T1000 (cell line): ENCODE results near the gene FLNA.
"Not testable (repeated sequence)": the region's sequence is repeated elsewhere in the genome, so short reads cannot be mapped to it uniquely, and the experiment has no call there.

ENCODE experiments used
- DNase-seq: peaks from one replicate; lab custom pipeline; 2025; ENCODE audit warnings: mixed read lengths; lab: John Stamatoyannopoulos, UW

FLNA gene

GRCh38 chrX:154374313-154375155, at the start of gene FLNA:
TSS of gene FLNA (minus strand) at chrX:154374634. CDS start at chrX:154371245, 3,389 bp downstream.
- DNase-seq: no peak

GRCh38 chrX:154420402-154420756, 45.9 kb upstream of the FLNA start:
- no peak for DNase-seq

DNA sequence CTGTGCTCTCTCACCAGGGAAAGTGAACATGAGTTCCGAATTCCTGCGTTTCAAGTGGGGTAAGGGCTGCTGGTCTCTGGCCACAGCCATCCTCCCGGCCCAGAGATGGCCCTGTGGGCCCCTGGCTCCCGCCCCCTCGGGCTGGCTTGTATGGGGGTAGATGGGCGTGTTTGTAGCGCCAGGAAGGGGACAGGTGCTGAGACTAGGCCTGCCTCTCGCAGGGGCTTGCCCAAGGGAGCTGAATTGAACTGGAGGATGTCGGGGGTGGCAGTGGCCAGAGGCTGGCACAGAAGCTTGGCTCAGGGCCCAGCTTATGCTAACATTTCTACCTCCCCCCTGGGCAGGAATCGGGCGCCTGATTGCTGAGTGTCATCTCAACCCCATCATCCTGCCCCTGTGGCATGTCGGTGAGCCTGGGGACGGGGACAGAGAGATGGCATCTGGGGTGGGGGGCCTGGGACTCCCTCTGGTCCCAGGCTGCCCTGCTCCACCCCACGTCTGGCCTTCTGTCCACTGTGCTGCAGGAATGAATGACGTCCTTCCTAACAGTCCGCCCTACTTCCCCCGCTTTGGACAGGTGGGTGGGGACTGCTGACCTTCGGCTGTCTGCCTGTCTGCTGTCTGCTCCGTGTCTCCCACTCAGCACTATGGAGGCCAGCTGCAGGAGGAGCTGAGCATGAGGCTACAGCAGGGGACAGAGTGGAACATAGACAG, 45.4 kb upstream of the FLNA start:
- no peak for DNase-seq

- DNase-seq: no peak
Observed at GRCh38 chrX:154419189-154419588, 44.8 kb upstream of the FLNA start.

DNA sequence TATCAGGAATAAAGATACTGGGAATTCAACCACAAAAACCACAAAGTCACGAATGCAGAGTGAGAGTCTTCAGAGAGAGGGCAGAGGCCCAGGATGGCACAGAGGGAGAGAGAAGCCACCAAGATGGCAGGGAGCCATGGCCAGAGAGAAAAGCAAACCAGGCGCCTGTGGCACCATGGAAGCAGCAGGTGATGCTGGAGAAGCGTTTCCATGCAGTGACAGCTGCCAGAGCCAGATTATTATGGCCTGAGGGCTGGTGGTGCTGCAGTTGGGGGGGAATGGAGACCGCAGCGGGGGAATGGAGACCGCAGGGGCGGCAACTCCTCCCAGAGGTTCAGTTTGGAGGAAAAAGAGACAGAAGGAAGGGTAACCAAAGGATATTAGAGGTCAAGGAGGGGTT, 42.7 kb upstream of the FLNA start:
- no peak for DNase-seq

DNA sequence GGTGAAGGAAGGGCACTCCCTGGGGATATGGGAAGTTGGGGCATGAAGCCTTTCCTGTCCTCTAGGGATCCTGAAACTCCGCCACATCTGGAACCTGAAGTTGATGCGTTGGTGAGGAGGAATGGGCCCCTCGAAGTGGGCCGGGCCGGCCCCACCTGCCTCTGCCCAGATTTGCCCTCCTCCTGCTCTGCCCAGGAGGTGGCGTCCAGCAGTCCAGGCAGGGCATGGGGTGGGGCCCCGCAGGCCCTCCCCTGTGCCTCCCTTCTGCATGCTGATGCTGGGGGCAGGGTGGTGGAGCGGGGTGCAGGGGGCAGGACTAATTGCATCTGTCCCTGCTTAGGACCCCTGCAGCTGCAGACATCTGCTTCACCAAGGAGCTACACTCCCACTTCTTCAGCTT, 38.7 kb upstream of the FLNA start:
- DNase-seq: no peak

DNA sequence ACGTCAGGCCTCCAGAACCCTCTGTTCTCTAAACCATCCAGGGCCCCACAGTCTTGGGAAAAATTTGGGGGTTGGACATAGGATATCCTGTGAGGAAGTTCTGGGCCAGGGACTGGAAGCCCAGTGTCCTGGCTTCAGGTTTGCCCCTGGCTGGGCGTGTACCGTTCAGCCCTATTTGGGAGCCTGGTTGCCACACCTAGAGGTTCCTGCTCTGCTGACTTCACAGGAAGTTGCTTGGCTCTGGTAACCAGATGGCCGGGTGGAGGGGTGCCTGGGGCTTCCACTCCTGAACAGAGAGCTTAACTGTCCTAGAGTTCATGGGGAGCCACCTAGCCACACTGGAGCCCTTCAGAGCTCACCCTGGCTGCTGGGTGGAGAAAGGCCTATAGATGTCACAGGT, 38.0 kb upstream of the FLNA start:
- DNase-seq: no peak

DNA sequence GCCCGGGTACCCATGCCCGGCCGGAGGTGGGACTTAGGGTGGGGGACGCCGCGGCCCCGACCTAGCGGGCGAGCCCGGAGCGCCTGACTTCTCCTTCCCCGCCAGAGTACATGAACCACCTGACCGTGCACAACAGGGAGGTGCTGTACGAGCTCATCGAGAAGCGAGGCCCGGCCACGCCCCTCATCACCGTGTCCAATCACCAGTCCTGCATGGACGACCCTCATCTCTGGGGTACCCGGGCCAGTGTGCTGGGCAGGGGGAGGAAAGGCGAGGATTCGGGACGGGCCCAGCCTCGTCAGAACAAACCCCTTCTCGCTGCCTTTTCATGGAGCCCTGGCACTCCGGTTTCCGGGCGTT, 37.5 kb upstream of the FLNA start:
- no peak for DNase-seq

DNA sequence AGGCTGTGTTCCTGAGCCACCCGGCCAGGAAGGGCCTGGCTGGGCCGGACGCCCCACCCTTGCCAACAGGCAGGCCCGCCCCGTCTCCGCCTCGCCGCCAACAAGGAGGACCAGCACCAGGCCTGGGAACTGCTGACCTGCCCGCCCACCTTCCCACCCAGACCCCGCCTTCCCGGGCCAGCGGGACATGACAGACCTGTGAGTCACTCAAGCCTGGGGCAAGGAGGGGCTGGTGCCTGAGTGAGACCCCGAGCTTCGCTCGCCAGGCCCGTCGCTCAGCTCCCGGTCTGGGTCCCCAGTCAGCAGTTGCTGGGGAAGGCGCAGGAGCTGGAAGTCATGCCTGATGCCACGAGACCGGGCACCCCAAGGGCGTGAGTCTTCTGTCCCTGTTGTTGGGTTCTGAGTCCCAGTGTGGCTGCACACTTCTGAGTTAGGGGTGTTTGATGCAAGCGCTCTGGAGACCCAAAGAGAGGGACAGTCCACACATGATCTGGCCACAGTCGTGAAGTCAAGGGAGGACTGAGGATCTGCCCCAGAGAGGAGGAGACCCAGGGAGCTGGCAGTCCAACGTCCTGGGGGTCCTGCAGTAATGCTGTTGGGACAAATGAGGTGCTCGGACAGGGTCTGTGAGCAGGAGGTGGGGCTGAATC, 34.9 kb upstream of the FLNA start, which contains the start of gene DNASE1L1:
Gene DNASE1L1 (minus strand): TSS at position 33 of the 650 bp plus-strand sequence. CDS start 3,686 bp downstream, outside the sequence.
- DNase-seq: peak; percentile 62

GRCh38 chrX:154408659-154409221, 34.3 kb upstream of the FLNA start:
- no peak for DNase-seq

- no peak for DNase-seq
Observed at GRCh38 chrX:154404625-154405192, 30.3 kb upstream of the FLNA start.

- no peak for DNase-seq
Observed at GRCh38 chrX:154403858-154404257, 29.4 kb upstream of the FLNA start.

DNA sequence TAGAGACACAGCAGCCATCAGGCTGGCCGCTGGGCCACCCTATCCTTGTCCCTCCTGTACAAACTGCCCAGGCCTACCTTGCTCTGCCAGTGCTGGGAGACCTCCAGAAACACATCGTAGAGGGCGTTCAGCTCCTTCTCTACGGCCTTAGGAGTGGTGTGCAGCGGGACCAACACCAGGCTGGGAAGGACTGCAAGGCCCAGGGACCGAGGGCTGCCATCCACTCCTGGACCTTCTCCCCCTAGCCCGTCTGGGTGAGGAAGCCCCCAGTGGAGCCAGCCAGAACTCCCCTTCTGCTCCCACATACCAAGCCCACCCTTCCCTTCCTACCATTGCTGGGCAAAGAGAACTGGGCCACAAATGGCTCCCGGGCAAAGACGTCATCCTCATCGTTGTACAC, 28.8 kb upstream of the FLNA start:
- DNase-seq: no peak

GRCh38 chrX:154402622-154403127, 28.2 kb upstream of the FLNA start:
- DNase-seq: no peak

- no peak for DNase-seq
Observed at GRCh38 chrX:154401918-154402621, 27.6 kb upstream of the FLNA start.

DNA sequence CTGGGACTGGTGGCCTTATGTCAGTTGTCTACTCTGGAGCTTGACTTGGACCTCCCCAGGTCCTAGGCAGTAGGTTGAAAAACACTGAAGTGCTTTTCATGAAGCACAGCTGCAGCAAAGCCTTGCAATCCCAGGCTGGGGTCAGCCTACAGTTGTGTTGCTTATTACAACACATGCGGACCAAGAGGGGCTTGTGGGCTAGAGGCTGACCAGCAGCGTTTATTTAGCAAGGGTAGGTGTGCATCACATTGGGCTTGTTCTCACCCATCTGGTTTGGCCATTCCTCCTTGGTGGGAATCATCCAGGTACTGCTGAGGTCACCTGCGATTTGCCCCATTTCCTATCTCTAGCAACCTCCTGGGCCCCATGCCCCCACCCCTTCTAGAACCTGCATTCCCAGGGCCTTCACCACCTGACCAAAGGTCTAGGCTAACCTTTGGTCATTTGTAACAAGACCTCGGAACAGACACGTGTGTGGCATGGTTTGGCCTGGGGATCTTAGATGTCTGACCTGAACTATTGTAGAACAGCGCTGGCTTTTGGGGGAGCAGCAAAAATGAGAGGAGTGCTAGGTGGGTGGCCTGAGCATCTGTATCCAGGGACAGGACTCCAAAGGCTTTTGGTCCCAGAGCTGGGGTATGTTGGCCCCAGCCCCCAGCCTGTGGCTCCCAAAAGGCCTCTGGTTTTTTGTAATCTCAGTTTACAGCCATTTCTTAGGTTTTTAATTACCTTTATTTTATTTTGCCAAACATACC, 26.8 kb upstream of the FLNA start:
- no peak for DNase-seq

- DNase-seq: not testable (repeated sequence)
Observed at GRCh38 chrX:154400369-154400817, 26.0 kb upstream of the FLNA start.

- no peak for DNase-seq
Observed at GRCh38 chrX:154399527-154400368, 25.3 kb upstream of the FLNA start.
